ENCODE measurements around the gene NDUFS7. TPM values are rescaled to one million over a fixed set of nuclear protein-coding genes. Genes with fewer than 3 reads are reported as not detected.

Gene NDUFS7
- total and polyA plus RNA-seq, 10 of the 15 experiments (the other 5 are each of a cell fraction or from before 2014, with no cell fraction given) = 5.1 to 282 (median 92.9) TPM

GRCh38 chr19:1406774-1407527 lies 23.2 kb downstream of the NDUFS7 start (continued):
- TF ChIP-seq, protein P1, sequence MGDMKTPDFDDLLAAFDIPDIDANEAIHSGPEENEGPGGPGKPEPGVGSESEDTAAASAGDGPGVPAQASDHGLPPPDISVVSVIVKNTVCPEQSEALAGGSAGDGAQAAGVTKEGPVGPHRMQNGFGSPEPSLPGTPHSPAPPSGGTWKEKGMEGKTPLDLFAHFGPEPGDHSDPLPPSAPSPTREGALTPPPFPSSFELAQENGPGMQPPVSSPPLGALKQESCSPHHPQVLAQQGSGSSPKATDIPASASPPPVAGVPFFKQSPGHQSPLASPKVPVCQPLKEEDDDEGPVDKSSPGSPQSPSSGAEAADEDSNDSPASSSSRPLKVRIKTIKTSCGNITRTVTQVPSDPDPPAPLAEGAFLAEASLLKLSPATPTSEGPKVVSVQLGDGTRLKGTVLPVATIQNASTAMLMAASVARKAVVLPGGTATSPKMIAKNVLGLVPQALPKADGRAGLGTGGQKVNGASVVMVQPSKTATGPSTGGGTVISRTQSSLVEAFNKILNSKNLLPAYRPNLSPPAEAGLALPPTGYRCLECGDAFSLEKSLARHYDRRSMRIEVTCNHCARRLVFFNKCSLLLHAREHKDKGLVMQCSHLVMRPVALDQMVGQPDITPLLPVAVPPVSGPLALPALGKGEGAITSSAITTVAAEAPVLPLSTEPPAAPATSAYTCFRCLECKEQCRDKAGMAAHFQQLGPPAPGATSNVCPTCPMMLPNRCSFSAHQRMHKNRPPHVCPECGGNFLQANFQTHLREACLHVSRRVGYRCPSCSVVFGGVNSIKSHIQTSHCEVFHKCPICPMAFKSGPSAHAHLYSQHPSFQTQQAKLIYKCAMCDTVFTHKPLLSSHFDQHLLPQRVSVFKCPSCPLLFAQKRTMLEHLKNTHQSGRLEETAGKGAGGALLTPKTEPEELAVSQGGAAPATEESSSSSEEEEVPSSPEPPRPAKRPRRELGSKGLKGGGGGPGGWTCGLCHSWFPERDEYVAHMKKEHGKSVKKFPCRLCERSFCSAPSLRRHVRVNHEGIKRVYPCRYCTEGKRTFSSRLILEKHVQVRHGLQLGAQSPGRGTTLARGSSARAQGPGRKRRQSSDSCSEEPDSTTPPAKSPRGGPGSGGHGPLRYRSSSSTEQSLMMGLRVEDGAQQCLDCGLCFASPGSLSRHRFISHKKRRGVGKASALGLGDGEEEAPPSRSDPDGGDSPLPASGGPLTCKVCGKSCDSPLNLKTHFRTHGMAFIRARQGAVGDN (IDR thresholded peaks at IDR 0.05) = peak; percentile 50
- peak; percentile 33; the same call in 1 of the 2 replicates for TF ChIP-seq ATF7 (IDR thresholded peaks at IDR 0.05; ENCODE audit: low read depth)
- TF ChIP-seq IKZF2 (IDR thresholded peaks at IDR 0.05) = peak; percentile 20 to 53; a peak in 1 of 4 replicates
- TF ChIP-seq, protein P2, sequence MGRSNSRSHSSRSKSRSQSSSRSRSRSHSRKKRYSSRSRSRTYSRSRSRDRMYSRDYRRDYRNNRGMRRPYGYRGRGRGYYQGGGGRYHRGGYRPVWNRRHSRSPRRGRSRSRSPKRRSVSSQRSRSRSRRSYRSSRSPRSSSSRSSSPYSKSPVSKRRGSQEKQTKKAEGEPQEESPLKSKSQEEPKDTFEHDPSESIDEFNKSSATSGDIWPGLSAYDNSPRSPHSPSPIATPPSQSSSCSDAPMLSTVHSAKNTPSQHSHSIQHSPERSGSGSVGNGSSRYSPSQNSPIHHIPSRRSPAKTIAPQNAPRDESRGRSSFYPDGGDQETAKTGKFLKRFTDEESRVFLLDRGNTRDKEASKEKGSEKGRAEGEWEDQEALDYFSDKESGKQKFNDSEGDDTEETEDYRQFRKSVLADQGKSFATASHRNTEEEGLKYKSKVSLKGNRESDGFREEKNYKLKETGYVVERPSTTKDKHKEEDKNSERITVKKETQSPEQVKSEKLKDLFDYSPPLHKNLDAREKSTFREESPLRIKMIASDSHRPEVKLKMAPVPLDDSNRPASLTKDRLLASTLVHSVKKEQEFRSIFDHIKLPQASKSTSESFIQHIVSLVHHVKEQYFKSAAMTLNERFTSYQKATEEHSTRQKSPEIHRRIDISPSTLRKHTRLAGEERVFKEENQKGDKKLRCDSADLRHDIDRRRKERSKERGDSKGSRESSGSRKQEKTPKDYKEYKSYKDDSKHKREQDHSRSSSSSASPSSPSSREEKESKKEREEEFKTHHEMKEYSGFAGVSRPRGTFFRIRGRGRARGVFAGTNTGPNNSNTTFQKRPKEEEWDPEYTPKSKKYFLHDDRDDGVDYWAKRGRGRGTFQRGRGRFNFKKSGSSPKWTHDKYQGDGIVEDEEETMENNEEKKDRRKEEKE (IDR thresholded peaks at IDR 0.05) = no peak
- TF ChIP-seq E2F8 (IDR thresholded peaks at IDR 0.05; ENCODE audit: low read depth, partially characterized antibody) = no peak
- TF ChIP-seq NR2C1 (IDR thresholded peaks at IDR 0.05) = no peak; the same call in 1 of the 2 replicates
- TF ChIP-seq TBL1XR1 (IDR thresholded peaks at IDR 0.05; ENCODE audit: low read depth, low read length) = no peak
- TF ChIP-seq WRNIP1 (IDR thresholded peaks at IDR 0.05; ENCODE audit: borderline replicate concordance, low read depth, low read length) = no peak
- TF ChIP-seq, protein P3, sequence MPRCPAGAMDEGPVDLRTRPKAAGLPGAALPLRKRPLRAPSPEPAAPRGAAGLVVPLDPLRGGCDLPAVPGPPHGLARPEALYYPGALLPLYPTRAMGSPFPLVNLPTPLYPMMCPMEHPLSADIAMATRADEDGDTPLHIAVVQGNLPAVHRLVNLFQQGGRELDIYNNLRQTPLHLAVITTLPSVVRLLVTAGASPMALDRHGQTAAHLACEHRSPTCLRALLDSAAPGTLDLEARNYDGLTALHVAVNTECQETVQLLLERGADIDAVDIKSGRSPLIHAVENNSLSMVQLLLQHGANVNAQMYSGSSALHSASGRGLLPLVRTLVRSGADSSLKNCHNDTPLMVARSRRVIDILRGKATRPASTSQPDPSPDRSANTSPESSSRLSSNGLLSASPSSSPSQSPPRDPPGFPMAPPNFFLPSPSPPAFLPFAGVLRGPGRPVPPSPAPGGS (IDR thresholded peaks at IDR 0.05; ENCODE audit: borderline replicate concordance, insufficient read depth, low read depth, low read length, poor library complexity, severe bottlenecking) = no peak
- TF ChIP-seq NR2C2 (IDR thresholded peaks at IDR 0.05; ENCODE audit: borderline replicate concordance, control insufficient read depth, insufficient read length, low read depth) = no peak
- TF ChIP-seq SMAD5 (IDR thresholded peaks at IDR 0.05; ENCODE audit: low read depth) = no peak
- TF ChIP-seq PAX5 (IDR thresholded peaks at IDR 0.05; ENCODE audit: borderline replicate concordance, low read depth, low read length) = no peak
- no peak for TF ChIP-seq ZNF274 (IDR thresholded peaks at IDR 0.05; ENCODE audit: insufficient read depth, insufficient read length)
- TF ChIP-seq HCFC1 (IDR thresholded peaks at IDR 0.05; ENCODE audit: low read length) = peak; percentile 91
- TF ChIP-seq ETV6 (conservative IDR thresholded peaks at IDR 0.05 in 1 of 2, IDR thresholded peaks at IDR 0.05 in 1 of 2; ENCODE audit: borderline replicate concordance in 1 of 2, low read depth in 1 of 2) = no peak

Measured in GM12878 (cell line).